NB4 (cell line): ENCODE measurements around the gene PSAT1.

Experiments used
- DNase-seq: peaks from one replicate; pipeline ENCODE4 v3.0.0; 2010; ENCODE audit warnings: low read depth
- H3K4me3 ChIP-seq: one replicate; pipeline ENCODE4 v1.5.1; 2011; ENCODE audit warnings: mild to moderate bottlenecking, low read depth, low read length, moderate library complexity
- CTCF ChIP-seq: IDR thresholded peaks from one replicate; pipeline ENCODE4 v1.5.1; 2012; ENCODE audit warnings: low read depth, low read length
- MAX ChIP-seq: IDR thresholded peaks from 2 replicates; pipeline ENCODE4 v1.6.1; 2011; ENCODE audit warnings: low read depth, low read length
- MYC ChIP-seq: IDR thresholded peaks from 2 replicates; pipeline ENCODE4 v1.6.1; 2011; ENCODE audit warnings: low read depth, low read length
- POLR2A ChIP-seq: IDR thresholded peaks from 2 replicates; pipeline ENCODE4 v1.6.1; 2011; ENCODE audit warnings: mild to moderate bottlenecking; ENCODE audit not compliant: insufficient read length; ENCODE audit errors: extremely low read depth

Gene PSAT1

GRCh38 chr9:78307360-78307759, 10.4 kb downstream of the PSAT1 start:
- TF ChIP-seq POLR2A = no peak
- TF ChIP-seq MAX = no peak
- no peak for TF ChIP-seq MYC
- TF ChIP-seq CTCF = no peak
- no peak overlapping the region for H3K4me3 ChIP-seq

GRCh38 chr9:78309066-78309465, 12.1 kb downstream of the PSAT1 start:
- TF ChIP-seq MYC (no peak), CTCF (no peak), MAX (no peak), POLR2A (no peak)
- H3K4me3 ChIP-seq = no peak overlapping the region

More at GRCh38 chr9:78307360-78307759, 10.4 kb downstream of the PSAT1 start:
- DNase-seq = no peak

GRCh38 chr9:78311075-78311474, 14.2 kb downstream of the PSAT1 start:
- TF ChIP-seq POLR2A = no peak
- no peak for TF ChIP-seq MYC
- H3K4me3 ChIP-seq = no peak overlapping the region
- DNase-seq = no peak

More at GRCh38 chr9:78309066-78309465, 12.1 kb downstream of the PSAT1 start:
- DNase-seq = no peak

- TF ChIP-seq CTCF (no peak), MAX (no peak), MYC (no peak), POLR2A (no peak)
- no peak for DNase-seq
Measured at GRCh38 chr9:78311886-78312524, 15.1 kb downstream of the PSAT1 start.

GRCh38 chr9:78314550-78314949, 17.6 kb downstream of the PSAT1 start:
- no peak for TF ChIP-seq MAX
- TF ChIP-seq CTCF = no peak
- TF ChIP-seq MYC = no peak
- H3K4me3 ChIP-seq = no peak overlapping the region
- no peak for DNase-seq

More at GRCh38 chr9:78311886-78312524, 15.1 kb downstream of the PSAT1 start:
- no peak overlapping the region for H3K4me3 ChIP-seq

- no peak for DNase-seq
- H3K4me3 ChIP-seq = no peak overlapping the region
- no peak for TF ChIP-seq MAX
- no peak for TF ChIP-seq CTCF
- no peak for TF ChIP-seq POLR2A
- TF ChIP-seq MYC = no peak
Measured at GRCh38 chr9:78314953-78315870, 18.3 kb downstream of the PSAT1 start.
